H1 (cell line): ENCODE measurements around the gene EEF1A2. TPM values are rescaled to one million over a fixed set of nuclear protein-coding genes. Genes with fewer than 3 reads are reported as not detected.

Experiments
- polyA plus RNA-seq, 7 experiments: library from polyadenylated mRNA; depleted of rRNA in 3 of 7; stranded (reverse) in 5 of 7; unstranded in 2 of 7; fragments of >200 nt in 5 of 7; fragments of 200-250 nt in 2 of 7; gene quantifications; 1 replicate in 5 of 7; 2 replicates in 1 of 7; 4 replicates in 1 of 7; pipeline versions ENCODE4 v1.2.1 to v1.2.3, GENCODE V29; 2011 to 2013; ENCODE audit warnings: missing spikeins in 2 of 7, mixed read lengths in 2 of 7
- total RNA-seq: library from RNA; stranded (reverse); fragmentation: NEBNext Ultra II Directional; extraction: Animal tissue kit (Norgen Biotek cat#: 25700); gene quantifications from 2 replicates; pipeline ENCODE4 v1.2.1, GENCODE V29; 2021

EEF1A2 gene
- total and polyA plus RNA-seq, 2 of the 8 experiments (the other 6 are each of a cell fraction or from before 2014, with no cell fraction given), result 7.4 to 25.8 TPM

Other genes with a start within 250 kb of the EEF1A2 start
- 6.6 and 6.9 TPM in 2 replicates for gene NKAIN4, start 244.6 kb downstream of the EEF1A2 start, total RNA-seq
- gene NKAIN4, start 244.6 kb downstream of the EEF1A2 start, polyA plus RNA-seq (2011; rRNA removed), result 17.0 and 21.9 TPM in 2 replicates
- 93.0 and 100 TPM in 2 replicates for gene ARFGAP1, start 226.3 kb downstream of the EEF1A2 start, total RNA-seq
- 93.7 and 136 TPM in 2 replicates for gene ARFGAP1, start 226.3 kb downstream of the EEF1A2 start, polyA plus RNA-seq (2011; rRNA removed)
- 0.17 and 0.19 TPM in 2 replicates for gene COL20A1, start 205.9 kb downstream of the EEF1A2 start, total RNA-seq
- gene COL20A1, start 205.9 kb downstream of the EEF1A2 start, polyA plus RNA-seq (2011; rRNA removed), result 0.21 and 0.61 TPM in 2 replicates
- 2.7 and 5.7 TPM in 2 replicates for gene CHRNA4, start 137.7 kb downstream of the EEF1A2 start, total RNA-seq
- 4.3 and 5.0 TPM in 2 replicates for gene CHRNA4, start 137.7 kb downstream of the EEF1A2 start, polyA plus RNA-seq (2011; rRNA removed)
- 82.6 and 88.6 TPM in 2 replicates for gene KCNQ2, start 26.4 kb downstream of the EEF1A2 start, total RNA-seq
- 243 and 277 TPM in 2 replicates for gene KCNQ2, start 26.4 kb downstream of the EEF1A2 start, polyA plus RNA-seq (2011; rRNA removed)
- gene PPDPF, start 21.7 kb upstream of the EEF1A2 start, total RNA-seq, result 125 and 138 TPM in 2 replicates
- 30.5 and 49.9 TPM in 2 replicates for gene PPDPF, start 21.7 kb upstream of the EEF1A2 start, polyA plus RNA-seq (2011; rRNA removed)
- 0.17 and 0.19 TPM in 2 replicates for gene PTK6, start 38.3 kb upstream of the EEF1A2 start, total RNA-seq
- 0.12 and 0.30 TPM in 2 replicates for gene PTK6, start 38.3 kb upstream of the EEF1A2 start, polyA plus RNA-seq (2011; rRNA removed)
- 0.29 and 0.76 TPM in 2 replicates for gene SRMS, start 48.7 kb upstream of the EEF1A2 start, total RNA-seq
- 0.39 and 0.66 TPM in 2 replicates for gene SRMS, start 48.7 kb upstream of the EEF1A2 start, polyA plus RNA-seq (2011; rRNA removed)
- gene FNDC11, start 55.1 kb upstream of the EEF1A2 start, total RNA-seq, result 2.5 and 2.6 TPM in 2 replicates
- 8.8 and 13.5 TPM in 2 replicates for gene FNDC11, start 55.1 kb upstream of the EEF1A2 start, polyA plus RNA-seq (2011; rRNA removed)
- gene HELZ2, start 75.2 kb upstream of the EEF1A2 start, total RNA-seq, result 17.5 and 18.2 TPM in 2 replicates
- 7.9 and 14.0 TPM in 2 replicates for gene HELZ2, start 75.2 kb upstream of the EEF1A2 start, polyA plus RNA-seq (2011; rRNA removed)
- 12.9 and 14.2 TPM in 2 replicates for gene GMEB2, start 128.0 kb upstream of the EEF1A2 start, total RNA-seq
- 14.2 and 19.1 TPM in 2 replicates for gene GMEB2, start 128.0 kb upstream of the EEF1A2 start, polyA plus RNA-seq (2011; rRNA removed)
- gene STMN3, start 154.3 kb upstream of the EEF1A2 start, total RNA-seq, result 63.1 and 71.6 TPM in 2 replicates
- 51.5 and 70.8 TPM in 2 replicates for gene STMN3, start 154.3 kb upstream of the EEF1A2 start, polyA plus RNA-seq (2011; rRNA removed)
- 37.1 and 37.8 TPM in 2 replicates for gene RTEL1, start 159.2 kb upstream of the EEF1A2 start, total RNA-seq
- 16.2 and 24.3 TPM in 2 replicates for gene RTEL1, start 159.2 kb upstream of the EEF1A2 start, polyA plus RNA-seq (2011; rRNA removed)
- gene TNFRSF6B, start 197.6 kb upstream of the EEF1A2 start, total RNA-seq, result not detected in 2 replicates
- gene TNFRSF6B, start 197.6 kb upstream of the EEF1A2 start, polyA plus RNA-seq (2011; rRNA removed), result 3.1 and 5.4 TPM in 2 replicates
- 21.9 and 22.9 TPM in 2 replicates for gene ARFRP1, start 208.9 kb upstream of the EEF1A2 start, total RNA-seq
- 12.9 and 19.4 TPM in 2 replicates for gene ARFRP1, start 208.9 kb upstream of the EEF1A2 start, polyA plus RNA-seq (2011; rRNA removed)
- gene ZGPAT, start 209.0 kb upstream of the EEF1A2 start, total RNA-seq, result 21.4 and 24.9 TPM in 2 replicates
- gene ZGPAT, start 209.0 kb upstream of the EEF1A2 start, polyA plus RNA-seq (2011; rRNA removed), result 14.5 and 21.5 TPM in 2 replicates
- 3.3 and 4.5 TPM in 2 replicates for gene LIME1, start 237.6 kb upstream of the EEF1A2 start, total RNA-seq
- 5.9 and 9.5 TPM in 2 replicates for gene LIME1, start 237.6 kb upstream of the EEF1A2 start, polyA plus RNA-seq (2011; rRNA removed)
- gene SLC2A4RG, start 240.7 kb upstream of the EEF1A2 start, total RNA-seq, result 25.0 and 29.1 TPM in 2 replicates
- gene SLC2A4RG, start 240.7 kb upstream of the EEF1A2 start, polyA plus RNA-seq (2011; rRNA removed), result 15.9 and 32.9 TPM in 2 replicates